HG03521 (cell line): ENCODE measurements around the gene ZC2HC1B.

Experiments
- ATAC-seq: cut with Tn5 transposase; IDR thresholded peaks from one replicate; pipeline ENCODE4 v1.9.1; 2021; ENCODE audit warnings: mild to moderate bottlenecking, moderate library complexity; ENCODE audit not compliant: unreplicated experiment

Gene ZC2HC1B

DNA sequence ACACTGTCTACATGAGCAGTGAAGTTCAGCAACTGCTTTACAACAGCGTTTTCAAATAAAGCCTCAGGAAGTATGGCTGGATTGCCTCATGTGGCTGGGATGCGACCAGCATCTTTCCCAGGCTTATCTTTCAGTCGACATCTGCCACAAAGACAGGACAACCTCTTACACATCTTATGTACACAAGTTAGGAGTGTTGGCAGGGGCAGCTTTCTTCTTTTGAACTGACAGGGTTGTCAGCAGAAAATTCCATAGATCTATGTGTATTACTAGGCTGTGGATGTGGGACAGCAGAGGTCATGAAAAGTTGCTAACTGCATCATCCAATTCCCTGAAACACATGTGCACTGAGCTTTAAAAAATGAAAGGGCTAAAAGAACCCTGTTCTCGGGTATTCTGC is 95.7 kb downstream of the ZC2HC1B start:
- ATAC-seq, result no peak

- ATAC-seq, result no peak
These were observed 96.8 kb downstream of the ZC2HC1B start for GRCh38 chr6:143961066-143961465.

DNA sequence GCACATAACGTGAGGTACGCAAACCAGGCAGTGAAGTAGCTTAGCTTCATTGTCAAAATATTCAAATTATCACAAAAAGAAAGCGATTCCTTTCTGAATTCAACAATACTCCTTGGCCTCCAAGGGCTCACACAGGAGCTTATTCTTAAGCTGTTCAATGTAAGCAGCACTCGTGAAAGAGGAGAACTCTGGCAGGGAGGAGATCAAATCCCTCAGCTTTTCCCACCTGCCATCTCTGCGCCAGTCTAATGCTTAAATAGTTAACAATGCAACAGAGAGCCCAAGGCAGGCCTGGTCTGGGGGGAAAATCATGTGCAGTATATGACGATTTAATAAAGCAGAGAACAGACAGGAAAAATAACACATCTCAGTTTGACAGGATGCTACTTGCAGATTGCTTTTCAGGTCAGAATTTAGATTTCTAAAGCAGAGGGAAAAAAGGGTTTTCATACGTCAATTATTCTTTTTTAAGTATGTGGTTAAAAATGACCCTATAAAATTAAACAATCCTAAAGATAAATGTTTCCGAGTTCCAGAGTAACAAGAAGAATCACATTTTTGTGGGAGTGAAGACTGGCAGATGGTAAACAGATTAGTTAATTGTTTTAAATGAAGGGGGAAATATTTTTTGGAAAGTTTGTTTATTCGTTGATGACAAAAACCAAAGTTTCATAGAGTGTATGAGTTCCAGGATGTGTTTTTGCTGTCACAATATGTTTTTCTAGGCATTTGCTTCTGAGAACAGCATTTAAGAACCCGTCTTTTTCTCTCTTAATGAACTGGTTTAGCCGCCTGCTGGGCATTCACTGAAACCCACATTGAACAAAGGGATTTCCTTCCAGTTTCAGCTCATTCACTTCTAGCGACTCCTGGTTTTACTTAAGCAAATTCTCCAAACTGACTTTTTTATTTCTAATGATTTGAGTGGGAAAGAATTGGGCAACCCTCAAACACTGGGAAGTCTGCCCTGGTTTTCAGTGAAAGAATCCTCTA is 97.9 kb downstream of the ZC2HC1B start:
- ATAC-seq, result no peak

DNA sequence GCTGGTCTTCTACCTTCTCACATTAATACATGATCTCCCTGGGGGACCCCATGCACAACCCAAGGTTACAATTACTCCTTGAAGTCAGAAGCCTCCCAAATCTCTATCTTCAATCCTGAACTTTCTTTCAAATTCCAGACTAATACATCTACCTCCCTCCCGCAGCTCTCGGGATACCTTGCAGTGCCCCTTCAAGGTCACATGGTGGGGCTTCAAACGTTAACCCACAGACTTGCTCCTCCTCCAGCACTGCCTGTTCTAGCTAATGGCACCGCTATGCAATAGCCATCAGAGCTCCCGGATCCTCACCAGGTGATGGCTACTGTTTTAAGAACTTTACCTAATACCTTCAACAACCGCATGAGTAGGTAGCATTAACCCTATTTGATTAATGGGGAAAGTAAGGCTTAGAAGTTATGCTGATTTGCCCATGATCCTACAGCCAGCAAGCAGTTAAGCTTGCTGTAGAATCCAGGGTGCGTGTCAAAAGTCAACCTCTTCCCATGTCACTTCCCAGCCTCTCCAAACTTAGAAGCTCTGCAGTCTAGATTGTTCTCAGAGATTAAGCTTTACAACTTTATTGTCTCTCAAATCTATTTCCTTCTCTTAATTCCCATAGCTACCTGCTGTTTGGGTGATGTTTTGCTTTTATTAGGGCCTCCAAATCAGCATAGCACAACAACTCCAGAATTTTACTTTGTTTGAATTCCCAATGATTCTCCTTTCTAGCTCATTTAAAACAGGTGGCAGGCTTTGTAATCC is 99.1 kb downstream of the ZC2HC1B start:
- ATAC-seq, result no peak

DNA sequence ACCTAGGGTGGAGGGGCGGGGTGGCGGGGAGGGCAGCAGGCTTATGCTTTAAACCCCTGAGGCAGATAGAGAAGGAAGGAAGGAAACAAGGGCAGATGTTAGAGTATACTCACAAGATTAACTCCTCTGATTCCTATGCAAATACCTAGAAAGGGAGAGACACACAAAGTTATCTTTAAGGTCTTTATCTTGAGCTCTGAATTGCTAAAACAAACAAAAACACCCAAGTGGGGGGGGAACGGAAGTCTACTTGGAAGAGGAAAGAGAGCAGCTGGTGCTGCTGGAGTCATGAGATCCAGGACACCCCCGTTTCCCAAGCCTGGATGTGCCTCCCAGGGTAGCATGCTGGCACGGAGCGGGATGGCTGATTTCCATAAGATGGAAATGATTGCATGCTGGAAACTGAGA is 100.4 kb downstream of the ZC2HC1B start:
- ATAC-seq, result no peak

DNA sequence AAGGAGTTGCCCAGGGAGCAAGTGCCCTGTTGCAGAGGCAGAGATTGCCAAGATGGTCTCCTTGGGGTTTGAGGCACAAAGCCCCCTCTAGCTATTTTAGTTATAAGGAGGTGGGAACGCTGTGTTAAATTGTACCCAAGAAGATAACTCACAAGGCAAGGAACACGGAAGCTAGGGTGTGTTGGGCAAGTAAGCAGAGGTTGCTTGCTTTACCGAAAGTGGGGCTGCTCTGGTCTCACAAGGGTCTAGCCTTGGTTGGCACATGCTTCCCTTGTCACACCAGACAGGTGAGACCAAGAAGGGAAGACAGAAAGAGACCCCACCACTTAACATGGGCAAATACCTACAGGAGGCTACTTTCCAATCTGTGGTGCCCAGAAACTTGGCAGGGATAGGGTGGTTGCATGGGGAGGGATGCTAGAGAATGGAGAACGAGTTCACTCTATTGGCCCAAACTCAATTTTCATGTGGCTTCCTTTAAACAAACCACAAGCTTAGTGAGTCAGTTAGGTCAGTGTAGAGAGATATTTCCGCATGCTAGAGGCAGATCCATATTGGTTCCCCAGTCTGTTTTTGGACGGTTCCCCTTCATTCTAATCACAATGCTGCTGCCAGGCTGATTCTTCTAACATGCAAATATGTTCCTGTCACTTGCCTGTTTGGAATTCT is 101.4 kb downstream of the ZC2HC1B start:
- ATAC-seq, result no peak

GRCh38 chr6:143966312-143966711 is 102.0 kb downstream of the ZC2HC1B start:
- no peak for ATAC-seq

- no peak for ATAC-seq
These were observed 103.6 kb downstream of the ZC2HC1B start for GRCh38 chr6:143967706-143968376.

DNA sequence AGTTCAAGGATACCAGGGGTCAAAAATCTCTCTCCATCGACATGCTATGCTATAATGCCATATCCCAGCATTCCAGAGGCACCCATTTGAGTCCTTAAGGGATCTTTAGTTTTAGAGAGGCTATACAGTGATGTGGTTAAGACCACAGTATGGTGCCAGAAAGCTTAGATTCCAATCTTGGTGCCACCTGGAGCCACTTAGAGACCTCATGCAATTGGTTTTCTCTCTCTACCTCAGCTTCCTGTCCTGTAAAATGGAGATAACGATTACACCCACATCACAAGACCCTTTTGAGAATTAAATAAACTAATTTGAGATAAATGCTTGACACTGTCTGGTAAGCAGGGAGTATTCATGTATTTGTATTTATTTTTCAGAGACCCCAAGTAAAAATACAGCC is 104.8 kb downstream of the ZC2HC1B start:
- ATAC-seq, result no peak

DNA sequence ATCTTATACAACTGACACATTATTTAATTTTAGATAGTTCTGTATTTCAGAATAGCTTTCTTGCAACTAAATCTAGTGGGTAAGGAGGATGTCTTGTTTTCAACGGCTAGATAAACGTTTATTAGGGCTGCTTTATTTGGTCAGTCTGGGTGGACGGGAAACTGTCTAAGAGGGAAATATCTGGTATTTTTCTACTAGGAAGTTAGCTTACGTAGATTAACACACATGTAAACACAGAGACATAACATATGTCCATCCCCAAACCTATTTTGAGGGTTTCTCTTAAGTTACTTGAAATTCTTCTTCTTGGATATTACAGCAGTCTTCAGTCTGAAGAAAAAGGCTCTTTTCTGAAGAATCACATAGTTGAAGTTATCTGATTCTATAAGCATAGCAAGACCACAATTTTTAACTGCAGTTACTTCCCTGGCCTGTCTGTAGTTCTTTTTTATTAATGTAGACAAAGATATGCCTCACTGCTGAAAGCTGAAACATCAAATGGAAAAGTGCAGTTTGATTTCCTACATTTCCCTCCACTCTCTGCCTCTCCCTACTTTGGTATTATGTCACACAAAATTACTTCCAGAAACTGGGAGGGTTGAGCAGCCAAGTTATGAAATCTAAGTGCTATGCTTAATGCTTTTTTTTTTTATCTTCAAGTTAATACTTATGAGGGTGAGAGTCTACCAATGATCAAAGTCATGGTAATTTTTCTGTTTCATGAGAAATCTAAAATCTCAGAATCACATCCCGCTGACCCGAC is 106.4 kb downstream of the ZC2HC1B start:
- no peak for ATAC-seq

- no peak for ATAC-seq
These were observed 107.4 kb downstream of the ZC2HC1B start for GRCh38 chr6:143971482-143972205.

- no peak for ATAC-seq
These were observed 109.1 kb downstream of the ZC2HC1B start for GRCh38 chr6:143973097-143973966.

DNA sequence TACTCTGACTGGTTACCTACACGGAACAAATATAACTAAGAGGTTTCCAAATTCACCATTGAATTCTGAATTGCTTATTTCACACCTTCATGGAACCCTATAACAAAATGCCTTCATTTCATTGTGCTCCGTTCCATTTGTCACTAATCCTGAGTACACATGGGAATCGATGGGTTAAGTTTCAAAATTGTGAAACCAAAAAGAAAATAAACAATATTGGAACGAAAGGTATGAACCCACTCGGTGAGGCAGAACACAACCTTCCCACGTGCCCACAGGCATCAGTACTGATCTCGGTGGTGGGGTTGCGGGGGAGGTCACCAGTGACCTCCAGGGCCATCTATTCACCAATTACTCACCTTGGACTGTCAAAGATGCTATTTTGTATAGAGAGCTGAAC is 109.8 kb downstream of the ZC2HC1B start:
- ATAC-seq, result no peak

DNA sequence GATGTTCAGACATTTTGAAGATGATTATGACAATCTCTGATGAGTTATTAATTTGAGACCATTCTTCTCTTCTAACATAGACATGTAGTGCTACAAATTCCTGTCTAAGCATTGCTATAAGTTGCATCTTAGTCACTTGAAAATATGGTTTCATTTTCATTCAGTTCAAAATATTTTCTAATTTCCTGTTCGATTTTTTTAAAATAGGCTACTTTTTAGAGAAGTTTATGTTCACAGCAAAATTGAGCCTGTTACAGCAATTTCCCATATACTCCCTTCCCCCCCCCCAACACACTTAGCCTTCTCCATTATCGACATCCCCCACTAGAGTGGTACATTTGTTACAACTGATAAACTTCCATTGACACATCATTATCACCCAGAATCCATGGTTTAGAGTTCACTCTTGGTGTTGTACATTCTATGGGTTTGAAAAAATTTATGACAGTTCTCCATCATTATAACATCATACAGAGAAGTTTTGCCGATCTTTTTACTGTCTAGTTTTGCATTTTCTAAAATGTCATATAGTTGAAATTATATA is 112.6 kb downstream of the ZC2HC1B start:
- ATAC-seq, result no peak

DNA sequence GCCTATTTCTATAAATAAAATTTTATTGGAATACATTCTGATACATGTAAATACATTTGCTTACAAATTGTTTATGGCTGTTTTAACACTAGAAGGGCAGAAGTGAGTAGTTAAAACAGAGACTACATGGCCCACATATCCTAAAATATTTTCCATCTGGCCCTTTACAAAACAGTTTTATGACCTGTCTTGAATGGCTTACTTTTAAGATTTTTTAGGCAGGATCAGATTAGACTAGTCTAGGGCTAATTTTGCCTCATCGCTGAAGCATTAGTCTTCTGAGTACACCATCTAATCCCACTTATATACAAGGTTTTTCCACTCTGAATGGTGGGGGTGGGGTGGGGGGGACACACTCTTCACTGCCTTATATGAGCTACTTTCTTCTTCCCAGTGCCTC is 116.6 kb downstream of the ZC2HC1B start:
- no peak for ATAC-seq

GRCh38 chr6:143982968-143983367 is 118.7 kb downstream of the ZC2HC1B start:
- no peak for ATAC-seq

DNA sequence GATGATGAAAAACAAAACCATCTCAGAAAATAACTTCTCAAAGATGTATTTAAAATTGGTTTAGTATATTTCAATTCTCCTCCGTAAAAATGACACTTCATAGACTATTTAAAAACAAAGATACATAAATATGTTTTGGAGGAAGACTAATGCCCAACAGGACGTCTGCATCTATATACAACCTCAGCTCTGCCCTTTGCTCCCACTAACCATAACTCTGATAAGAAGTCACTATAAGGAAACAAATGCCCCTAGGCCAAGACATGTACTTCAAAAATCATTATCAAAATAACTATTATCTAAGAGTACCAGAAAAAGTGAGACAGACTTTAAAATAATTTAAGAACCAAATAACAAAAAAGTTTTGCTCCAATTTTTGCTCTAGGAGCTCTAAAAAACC is 120.4 kb downstream of the ZC2HC1B start:
- ATAC-seq, result no peak

DNA sequence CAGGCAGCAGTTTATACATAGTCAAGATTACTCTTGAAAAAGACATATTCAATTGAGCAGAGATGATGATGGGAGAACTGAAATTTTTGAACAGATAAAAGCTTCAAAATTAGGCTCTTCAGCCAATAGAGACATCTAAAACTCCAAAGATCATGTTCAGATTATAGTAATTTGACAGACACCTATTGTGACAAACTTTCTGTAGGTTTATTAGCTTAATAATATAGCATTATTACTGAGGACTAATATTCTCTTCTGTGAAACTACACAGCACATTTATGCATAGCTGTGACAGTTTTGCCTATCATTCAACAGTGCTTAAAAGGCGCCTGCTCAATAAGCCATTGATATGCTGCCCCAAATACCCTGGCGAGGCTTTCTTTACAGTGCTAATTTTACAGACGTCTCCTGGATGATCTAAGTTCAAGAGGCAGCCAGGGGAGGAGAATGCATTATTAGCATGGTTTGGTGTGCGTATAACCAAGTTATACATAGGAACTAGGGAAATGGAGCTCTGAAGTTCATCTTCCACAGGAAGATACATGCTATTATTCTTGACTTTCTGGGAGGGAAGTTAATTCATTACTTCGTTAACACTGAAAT is 122.3 kb downstream of the ZC2HC1B start:
- no peak for ATAC-seq
